Sciatic nerve (tissue), 2 donors: Measurements from ENCODE around the gene FAM149B1. TPM values are rescaled to one million over a fixed set of nuclear protein-coding genes. Genes with fewer than 3 reads are reported as not detected.
A peak's percentile ranks its signal among the peaks of the same experiment; 100 is the strongest.

Experiments used
- ATAC-seq: fragments of 200-7000 bp; cut with Tn5 transposase; one replicate; pipeline ENCODE4 v1.9.1; 2020; ENCODE audit warnings: mild to moderate bottlenecking, moderate library complexity
- DNase-seq: peaks from one replicate; pipeline ENCODE4 v3.0.0-alpha.2; 2020; ENCODE audit warnings: low spot score
- intact Hi-C: fragments of 100-400 bp; cut with DNase I; formaldehyde crosslinking; loops from one replicate; pipeline ENCODE4 v1.14.2; 2022
- total RNA-seq: library from RNA; stranded (reverse); fragmentation: NEBNext Ultra II Directional; extraction: Animal tissue kit (Norgen Biotek cat#: 25700); gene quantifications from one replicate; pipeline ENCODE4 v1.2.1, GENCODE V29; 2021
- donor health status: DM: no; HTN: no; CAD: no.
- donor health status: DM: no; HTN: no; CAD: no.

Gene FAM149B1
- total RNA-seq, 1 donor from 2014 or later: 25.6 TPM

DNA sequence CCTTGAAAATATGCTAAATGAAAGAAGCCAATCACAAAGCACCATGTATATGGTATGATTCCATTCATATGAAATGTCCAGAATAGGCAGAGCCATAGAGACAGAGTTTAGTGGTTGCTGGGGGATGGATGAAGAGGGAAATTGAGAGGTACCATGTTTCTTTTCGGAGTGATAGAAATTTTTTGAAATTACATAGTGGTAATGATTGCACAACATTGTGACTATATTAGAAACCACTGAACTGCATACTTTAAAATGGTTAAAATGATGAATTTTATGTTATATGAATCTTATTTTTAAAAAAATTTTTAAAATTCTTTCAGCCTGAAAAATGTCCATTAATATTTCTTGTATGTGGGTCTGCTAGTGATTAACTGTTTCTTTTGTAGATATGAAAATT is 53.1 kb downstream of the FAM149B1 start:
- DNase-seq (no peak), ATAC-seq (no peak)
- intact Hi-C loops: no loop called here

DNA sequence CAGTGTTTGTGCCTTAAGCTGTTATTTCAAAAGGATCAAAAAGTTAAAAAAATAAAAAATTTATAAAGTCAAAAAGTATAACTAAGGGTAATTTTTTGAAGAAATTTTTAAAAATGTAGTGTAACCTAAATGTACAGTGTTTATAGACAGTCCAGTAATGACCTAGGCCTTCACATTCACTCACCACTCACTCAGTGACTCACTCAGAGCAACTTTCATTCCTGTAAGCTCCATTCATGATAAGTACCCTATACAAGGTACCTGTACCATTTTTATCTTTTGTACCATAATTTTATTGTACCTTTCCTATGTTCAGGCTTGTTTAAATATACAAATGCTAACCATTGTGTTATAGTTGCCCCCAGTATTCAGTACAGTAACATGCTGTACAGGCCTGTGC is 57.6 kb downstream of the FAM149B1 start:
- DNase-seq (no peak), ATAC-seq (no peak)
- intact Hi-C loops: no loop called here

DNA sequence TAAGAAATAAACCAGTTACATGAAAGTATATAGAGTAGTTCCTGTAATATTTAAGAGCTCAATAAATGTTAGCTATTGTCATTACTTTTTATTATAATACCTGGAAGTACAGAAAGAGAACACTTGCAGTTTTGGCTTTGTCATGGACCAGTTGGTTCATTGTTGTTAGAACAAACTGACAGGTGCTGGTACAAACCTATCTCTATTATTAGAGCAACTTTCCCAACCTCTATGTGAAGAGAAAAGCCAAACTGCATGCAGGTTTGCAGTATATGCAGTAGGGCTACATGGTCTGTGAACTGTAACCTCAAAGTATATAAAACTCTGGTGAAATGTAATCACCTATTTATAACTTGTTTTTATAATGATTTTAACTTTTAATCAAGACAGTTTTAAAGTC is 58.7 kb downstream of the FAM149B1 start:
- intact Hi-C loops: no loop called here
- no peak for ATAC-seq
- no peak for DNase-seq

DNA sequence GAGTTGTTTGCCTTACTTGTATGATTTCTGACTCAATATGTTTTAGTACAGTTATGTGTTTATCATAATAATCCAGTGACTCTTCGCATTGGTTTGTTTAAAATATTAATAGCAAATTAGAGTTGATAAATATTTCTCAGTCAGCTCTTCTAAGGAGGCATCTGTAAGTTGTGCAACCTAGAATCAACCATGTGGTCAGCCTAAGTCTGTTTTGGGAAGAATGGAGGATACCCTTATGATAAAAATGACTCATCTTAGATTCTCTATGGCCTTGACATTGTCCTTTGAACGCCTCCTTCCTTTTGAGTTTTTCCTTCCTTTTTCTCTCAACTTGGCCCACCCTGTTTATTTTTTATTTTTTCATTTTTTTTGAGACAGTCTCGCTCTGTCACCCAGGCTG is 60.3 kb downstream of the FAM149B1 start:
- ATAC-seq (no peak), DNase-seq (no peak)
- intact Hi-C loops: no loop called here

DNA sequence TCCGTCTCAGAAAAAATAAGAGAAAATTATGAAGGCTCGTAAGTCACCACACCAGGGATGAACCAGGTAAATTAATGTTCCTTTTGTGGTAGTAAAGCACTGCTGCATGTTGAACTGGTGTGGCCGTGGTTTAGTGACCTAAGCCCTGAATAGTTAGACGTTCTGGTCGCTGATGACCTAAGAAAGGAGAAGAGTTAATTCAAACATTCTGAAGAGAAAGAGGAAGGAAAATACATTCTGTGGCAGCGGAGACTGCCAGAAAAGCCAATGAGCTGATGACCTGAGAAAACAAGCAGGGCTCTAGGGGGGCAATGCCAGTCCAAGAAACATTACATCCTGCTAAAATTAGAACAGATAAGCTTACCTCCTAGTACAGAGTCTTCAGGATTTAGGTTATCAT is 61.6 kb downstream of the FAM149B1 start:
- intact Hi-C loops: no loop called here
- ATAC-seq: no peak
- no peak for DNase-seq

DNA sequence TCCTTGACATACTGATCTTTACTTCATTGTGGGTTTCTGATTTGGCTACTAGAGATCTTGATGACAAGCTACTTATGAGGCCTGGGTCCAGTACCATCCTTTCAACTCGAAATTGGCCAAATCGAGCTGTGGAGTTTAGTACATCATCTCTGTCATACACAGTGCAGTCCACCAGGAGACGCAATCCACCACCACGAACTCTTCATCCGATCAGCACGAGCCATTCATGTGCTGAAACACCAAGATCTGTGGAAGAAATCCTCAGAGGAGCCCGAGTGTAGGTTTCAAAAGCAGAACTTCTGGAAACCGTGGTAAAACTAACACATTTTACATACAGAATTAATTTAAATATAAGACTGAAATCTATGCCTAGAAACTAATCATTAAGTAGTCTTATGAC is 65.0 kb downstream of the FAM149B1 start:
- no peak for ATAC-seq
- DNase-seq: no peak
- intact Hi-C loops: no loop called here

DNA sequence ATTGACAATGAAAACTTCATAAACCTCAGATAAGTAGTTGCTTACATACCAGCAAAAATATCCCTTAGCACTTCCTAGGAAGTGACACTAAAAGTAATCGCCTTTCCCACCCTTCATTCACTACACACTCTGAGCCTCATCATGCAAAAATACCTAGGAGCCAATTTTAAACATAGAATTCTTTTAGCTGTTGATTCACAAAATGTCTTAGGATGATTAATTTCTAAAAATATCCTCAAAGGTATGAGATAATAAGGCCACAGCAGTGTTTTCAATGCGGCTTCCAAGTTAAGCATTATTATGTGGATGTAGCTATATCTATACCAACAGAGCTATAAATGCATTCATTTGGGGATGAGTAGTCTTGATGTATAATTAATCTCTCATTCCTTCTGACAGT is 66.0 kb downstream of the FAM149B1 start:
- no peak for DNase-seq
- intact Hi-C loops: no loop called here
- ATAC-seq: no peak

DNA sequence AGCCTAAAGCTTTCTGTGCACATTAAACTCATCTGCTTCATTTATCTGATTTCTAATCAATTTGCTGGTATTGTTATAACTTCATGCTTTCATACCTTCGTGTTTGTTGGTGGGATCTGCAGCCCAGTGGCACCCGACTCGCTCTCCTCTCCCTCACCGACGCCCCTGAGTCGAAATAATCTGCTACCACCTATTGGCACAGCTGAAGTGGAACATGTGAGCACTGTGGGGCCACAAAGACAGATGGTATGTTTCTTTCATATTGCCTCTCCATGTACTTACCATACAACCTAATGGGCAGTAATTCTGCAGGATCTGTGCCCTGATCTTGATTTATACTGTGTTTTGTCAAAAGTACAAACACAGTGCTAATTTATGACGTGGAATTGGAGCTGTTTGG is 66.8 kb downstream of the FAM149B1 start:
- DNase-seq: no peak
- ATAC-seq: no peak
- intact Hi-C loops: no loop called here

DNA sequence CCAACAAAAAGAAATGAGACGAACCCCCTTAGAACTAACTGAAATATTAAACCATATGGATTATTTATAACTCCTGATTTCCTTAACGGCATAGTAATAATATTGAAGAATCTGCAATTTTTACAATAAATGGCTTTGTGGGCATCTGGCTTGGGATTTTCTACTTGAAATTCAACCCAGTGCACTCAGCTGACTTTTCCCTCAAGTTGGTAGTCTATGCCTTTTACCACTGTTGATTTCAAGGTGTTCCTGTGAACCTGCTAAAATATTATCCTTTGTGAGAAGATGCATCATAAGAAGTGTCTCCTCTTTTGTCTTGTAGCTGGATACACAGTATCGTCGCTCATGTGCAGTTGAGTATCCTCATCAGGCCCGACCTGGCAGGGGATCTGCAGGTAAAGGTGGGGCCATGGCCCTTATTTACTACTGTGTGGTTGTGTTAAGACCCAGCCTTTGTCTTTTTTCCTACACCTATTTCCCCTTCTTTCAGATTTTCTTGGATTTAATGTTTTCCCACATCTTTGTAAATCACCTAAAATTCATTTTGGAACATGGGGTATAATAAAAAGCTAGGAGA is 71.2 kb downstream of the FAM149B1 start:
- intact Hi-C loops: no loop called here
- ATAC-seq: no peak
- no peak for DNase-seq

DNA sequence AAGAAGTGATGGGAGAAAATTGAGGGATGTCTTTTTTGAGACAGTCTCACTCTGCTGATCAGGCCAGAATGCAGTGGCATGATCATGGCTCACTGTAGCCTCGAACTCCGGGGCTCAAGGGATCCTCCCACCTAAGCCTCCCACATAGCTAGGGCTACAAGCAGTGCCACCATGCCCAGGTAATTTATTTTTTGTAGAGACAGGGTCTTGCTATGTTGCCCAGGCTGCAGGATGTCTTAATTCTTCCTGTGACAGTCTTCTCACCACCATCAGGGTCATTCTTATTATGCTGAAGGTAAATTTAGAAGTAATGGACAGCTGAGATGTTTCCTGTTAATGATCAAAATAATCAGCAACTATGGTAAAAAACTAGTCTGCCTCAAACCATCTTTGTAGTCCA is 72.0 kb downstream of the FAM149B1 start:
- ATAC-seq: no peak
- no peak for DNase-seq
- intact Hi-C loops: no loop called here

DNA sequence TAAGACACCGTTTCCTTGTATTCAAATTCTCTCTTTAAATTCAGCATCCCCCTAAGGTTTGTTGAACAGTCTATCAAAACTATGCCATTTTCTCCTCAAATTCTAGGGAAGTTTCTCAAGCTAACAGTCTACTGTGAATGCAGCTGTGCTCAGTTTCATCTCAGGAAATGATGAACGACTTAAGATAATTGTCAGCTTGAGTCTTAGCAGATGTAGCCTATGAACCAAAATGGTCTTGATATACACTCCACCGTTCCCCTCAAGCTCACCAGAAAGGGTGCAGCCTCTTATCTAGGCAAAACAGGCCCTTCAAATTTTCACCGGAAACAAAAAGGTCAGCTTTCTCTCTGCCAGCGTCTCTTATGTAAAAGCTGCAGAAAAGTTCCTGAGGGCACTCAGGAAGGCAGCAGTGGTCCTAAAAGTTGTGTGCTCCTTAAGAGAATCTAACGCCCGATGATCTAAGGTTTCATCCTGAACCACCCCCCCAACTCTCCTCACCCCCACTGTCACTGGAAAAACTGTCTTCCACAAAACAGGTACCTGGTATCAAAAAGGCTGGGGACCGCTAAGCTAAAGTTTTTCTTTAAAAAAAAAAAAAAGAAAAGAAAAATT is 77.1 kb downstream of the FAM149B1 start:
- intact Hi-C loops: no loop called here
- DNase-seq (no peak), ATAC-seq (no peak)

DNA sequence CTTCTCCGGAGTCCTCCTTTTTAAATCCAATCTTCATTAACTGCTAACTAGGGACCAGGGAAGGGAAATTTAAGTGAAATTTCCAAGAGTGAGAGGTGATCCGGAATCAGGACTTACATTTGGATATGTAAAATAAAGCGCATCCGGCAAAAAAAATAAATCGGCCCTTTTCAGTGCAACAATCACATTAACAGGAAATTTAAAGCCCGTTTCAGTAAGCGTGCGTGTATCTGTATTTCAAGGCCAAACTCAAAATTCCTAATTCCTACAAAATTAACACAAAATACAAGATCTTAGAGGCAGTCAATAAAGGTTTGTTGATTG is 78.4 kb downstream of the FAM149B1 start:
- intact Hi-C loops: no loop called here
- ATAC-seq (no peak), DNase-seq (no peak)

DNA sequence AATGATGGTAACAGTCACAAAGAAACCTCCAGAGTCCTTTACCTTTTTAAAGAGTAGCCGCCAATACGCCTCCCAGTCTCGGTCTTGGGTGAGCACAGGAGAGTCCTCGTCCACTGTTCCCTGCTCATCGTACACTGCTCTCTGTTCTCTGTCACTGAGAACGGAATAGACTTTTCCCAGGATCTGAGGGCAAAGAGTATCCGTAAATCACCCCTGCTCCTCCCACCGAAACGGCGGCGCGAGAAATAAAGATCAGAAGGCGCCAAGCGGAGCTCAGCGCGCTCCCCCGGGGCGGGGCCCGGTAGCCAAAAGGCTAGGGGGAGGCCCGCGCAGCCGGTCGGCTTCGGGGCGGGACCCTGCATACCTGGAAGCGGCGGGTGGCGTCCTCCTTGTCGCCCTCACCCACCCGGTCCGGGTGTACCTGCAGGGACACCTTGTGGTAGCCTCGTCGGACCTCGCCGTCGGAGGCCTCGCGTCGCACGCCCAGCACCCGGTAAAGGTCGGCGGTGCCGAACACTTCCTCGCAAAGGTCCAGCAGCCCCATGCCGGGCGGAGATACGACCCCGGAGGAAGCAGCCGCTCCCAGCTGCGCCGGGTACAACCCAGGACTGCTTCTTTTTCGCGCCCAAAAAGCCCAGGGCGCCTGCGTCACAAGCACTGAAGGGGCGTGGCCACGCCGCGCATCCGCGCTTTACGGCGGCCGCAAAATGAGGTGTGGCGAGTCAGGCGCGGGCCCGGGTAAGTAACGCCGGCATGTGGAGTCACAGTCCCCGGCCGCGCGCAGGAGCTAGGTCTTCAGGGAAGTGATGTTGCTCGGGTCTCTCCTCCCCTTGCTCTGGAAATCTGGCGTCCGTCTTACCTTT is 79.0 kb downstream of the FAM149B1 start, which contains the start of gene DNAJC9:
Gene DNAJC9 (minus strand): TSS at position 610 of the 863 bp plus-strand sequence. CDS start 66 bp downstream, at position 544.
- peak; percentile 98 for ATAC-seq
- intact Hi-C loops: no loop called here
- DNase-seq: peak; percentile 98

DNA sequence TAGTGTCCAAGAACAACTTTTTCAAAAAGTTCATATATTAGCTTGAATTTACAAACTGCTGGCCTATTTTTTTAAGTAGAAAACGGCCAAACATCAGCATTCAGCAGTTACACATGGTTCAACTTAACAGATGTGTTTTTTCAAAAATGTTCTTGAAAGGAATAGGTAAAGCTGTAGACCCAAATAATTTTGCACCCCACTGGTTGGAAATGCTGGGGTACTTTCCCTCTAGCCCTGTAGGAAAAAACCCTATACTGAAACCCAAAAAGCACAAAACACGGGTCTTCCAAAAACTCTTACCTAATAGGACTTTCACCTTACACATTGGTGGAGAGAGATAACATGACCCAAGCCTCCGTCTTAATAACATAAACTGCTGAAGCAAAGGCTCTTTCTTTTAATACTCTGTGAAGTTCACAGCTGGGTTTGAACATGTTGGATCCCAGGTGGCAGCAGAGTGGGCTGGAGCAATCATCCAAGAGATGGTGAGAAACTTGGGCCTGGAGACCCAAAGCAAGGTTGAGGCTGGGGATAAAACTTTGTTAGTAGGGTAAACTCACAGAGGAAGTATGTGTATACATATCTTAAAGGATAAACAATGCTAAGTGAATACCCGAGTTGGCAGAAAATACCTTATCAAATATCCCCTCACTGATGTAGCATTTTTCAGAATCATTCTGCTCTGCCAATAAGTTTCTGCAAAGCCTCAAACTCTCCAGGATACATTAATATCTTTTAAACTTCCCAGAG is 79.8 kb downstream of the FAM149B1 start:
- ATAC-seq (no peak), DNase-seq (no peak)
- intact Hi-C loops: no loop called here

DNA sequence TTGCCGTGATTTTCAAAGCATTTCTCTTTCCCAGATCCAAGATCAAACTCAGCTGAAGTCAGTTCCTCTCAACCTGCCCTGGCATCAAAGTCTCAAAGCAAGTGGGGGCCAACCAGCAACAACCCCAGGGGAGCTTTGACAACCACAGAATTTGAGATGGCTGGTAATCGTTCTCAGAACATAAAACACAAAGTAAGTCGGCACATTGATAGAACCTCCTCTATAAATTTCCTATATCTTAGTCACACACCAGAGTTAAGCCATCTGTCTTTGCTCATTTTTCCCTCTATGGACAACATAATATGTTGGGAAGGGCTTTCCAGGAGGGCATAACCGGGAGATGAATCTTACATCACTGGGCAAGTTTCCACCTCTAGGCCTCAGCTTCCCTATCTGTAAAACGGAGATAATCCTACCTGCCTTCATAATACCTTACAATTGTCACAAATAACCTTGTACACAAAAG is 80.4 kb downstream of the FAM149B1 start:
- no peak for DNase-seq
- ATAC-seq: no peak
- intact Hi-C loops: no loop called here

DNA sequence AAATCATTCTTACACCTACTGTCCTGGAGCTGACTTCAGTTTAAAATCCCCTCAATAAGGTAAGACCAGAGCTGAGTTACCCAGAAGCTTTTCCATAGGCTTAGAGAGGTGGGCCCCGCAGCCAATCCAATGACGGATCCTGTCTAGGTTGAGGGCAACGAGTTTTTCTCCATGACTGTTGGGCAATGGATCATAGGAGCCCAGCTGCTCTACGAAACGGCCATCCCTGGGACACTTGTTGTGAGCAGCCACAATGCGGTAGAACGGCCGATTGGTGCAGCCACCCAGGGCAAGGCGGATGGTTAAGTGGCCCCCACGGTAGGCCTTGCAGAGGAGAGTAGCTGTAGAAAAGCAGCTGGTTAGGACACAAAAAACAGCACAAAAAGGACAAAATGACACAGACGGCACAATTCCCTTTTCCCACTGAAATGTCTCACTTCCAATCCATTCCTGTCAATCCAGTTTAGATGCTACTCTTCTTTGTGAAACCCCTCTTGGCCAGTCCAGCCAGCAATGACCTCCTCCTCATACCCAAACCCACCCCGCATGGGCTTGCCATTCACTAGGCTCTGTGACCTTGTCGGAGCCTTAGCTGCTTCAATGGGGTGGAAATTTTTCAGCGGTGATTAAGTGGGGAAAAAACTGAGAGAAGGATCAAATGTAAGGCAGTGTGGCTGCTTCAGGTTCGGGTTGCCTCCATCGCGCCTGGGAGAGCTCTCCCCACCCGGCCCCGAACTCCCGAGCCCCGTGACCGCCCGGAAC is 83.9 kb downstream of the FAM149B1 start:
- DNase-seq (no peak), ATAC-seq (no peak)
- intact Hi-C loops: no loop called here

DNA sequence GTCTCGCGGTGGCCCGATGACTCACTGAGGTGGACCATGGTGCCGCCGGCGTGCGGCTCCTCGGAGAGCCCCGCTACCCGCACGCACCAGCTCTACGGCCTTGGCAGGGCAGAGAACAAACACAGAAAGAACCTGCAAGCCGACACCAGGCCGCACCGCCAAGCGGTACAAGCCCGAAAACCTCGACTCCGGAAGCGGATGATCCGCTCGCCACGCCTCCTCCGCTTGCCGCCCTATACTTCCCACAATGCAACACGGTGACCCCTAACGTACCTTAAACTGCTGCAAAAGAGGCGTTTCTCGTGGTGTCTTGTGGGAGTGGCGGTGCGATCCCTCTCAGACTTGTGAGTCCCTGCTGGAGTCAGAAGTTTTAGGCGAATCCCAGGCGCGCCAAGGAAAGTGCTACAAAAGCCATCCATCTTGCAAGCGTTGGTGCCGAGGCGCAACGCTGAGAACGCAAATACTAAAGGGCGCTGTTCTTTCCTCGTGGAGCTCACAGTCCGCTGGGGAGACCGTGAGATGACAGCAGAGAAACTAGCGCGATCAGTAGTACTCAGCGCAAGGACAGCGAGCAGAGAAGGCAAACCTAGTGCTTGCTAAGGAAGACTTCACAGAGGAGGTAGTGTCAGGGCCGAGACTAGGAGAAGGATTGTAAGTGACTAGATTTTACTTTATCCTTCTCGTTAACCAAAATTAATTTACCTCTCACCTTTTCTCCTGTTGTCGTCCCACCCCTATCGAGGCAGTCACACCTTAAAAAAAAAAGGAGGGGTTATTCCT is 84.7 kb downstream of the FAM149B1 start, which contains the start of gene MRPS16:
Gene MRPS16 (minus strand): TSS at position 200 of the 780 bp plus-strand sequence. CDS start 162 bp downstream, at position 38.
- peak; percentile 100 for ATAC-seq
- peak; percentile 94 for DNase-seq
- intact Hi-C loops: no loop called here

DNA sequence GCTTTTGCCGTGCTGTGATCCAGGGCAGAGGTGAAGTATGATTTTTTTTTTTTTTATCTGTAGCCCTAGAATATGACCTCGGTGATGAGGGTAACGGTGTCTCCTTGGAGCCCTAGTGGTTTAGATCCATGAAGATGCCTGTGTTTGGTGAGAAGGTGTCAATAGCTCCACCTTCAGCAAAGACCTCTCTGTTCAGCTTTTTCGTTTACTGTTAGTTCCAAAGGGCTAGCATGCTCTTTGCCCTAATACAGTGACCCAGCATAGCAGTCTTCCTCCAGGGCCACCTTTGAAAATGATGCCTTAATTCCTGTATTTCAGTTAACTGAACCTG is 85.3 kb downstream of the FAM149B1 start:
- no peak for ATAC-seq
- DNase-seq: no peak
- intact Hi-C loops: no loop called here
